ENCODE measurements around the gene PNMA8B.
A peak's percentile ranks its signal among the peaks of the same experiment; 100 is the strongest.
"Not testable (repeated sequence)": the region's sequence is repeated elsewhere in the genome, so short reads cannot be mapped to it uniquely, and the experiment has no call there.

PNMA8B gene

GRCh38 chr19:46514589-46515289 lies 19.1 kb upstream of the PNMA8B start:
- no peak for DNase-seq (ENCODE audit: low spot score)

DNA sequence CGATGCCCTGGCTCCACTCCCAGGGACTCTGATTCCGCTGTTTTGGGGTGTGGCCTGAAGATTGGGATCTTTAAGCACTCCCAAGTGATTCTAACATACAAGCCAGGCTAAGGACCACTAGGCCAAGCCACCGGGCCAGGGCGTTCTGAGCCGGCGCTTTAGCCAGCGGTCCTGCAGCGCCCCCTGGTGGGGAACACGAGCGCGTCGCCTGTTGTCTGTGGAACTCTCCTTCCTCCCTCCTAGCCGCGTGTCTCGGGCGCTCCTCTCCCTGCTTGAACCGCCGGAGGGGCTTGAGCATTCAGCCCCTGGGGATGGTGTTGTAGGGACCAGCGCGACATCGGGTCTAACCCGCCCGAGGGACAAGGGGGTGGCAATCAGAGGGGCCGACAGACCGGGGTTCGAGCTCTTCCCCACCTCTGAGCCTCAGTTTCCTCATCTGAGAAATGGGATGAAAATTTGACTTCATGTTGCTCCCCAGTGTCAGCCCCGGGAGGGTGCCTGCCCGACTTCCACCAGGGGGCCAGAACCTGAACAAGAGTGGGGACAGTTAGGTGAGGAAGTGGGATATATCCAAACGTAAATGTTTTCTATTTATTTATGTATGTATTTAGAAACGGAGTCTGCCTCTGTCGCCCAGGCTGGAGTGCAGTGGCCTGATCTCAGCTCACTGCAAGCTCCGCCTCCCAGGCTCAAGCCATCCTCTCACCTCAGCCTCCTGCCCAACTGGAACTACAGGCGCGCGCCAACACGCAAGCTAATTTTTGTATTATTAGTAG lies 18.0 kb upstream of the PNMA8B start:
- peak; percentile 66 for DNase-seq (ENCODE audit: low spot score)

GRCh38 chr19:46511237-46511636 lies 15.6 kb upstream of the PNMA8B start:
- DNase-seq (ENCODE audit: low spot score), result no peak

GRCh38 chr19:46508206-46508605 lies 12.5 kb upstream of the PNMA8B start:
- DNase-seq (ENCODE audit: low spot score), result no peak

- no peak for DNase-seq (ENCODE audit: low spot score)
These were observed 8.3 kb upstream of the PNMA8B start for GRCh38 chr19:46503848-46504453.

GRCh38 chr19:46502891-46503290 lies 7.2 kb upstream of the PNMA8B start:
- DNase-seq (ENCODE audit: low spot score), result no peak

GRCh38 chr19:46499692-46500091 lies 4.0 kb upstream of the PNMA8B start:
- peak; percentile 64 for DNase-seq (ENCODE audit: low spot score)

DNA sequence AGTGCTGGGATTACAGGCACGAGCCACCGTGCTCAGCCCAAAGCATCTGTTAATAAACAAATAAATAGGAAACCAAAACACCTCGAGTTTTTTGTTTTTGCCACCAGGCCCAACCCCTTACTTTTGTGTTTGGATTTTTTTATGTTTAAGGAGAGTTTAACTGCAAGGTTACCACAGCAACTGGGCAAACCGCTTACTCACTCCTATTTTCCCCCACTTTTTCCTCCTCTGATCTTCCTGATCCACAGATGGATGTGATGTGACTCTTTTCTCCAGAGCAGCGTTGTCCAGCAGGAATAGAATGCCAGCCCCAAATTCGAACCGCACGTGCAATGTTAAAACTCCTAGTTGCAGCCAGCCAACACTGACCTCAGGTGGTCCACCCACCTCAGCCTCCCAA lies 2.1 kb upstream of the PNMA8B start:
- DNase-seq (ENCODE audit: low spot score), result peak; percentile 28

DNA sequence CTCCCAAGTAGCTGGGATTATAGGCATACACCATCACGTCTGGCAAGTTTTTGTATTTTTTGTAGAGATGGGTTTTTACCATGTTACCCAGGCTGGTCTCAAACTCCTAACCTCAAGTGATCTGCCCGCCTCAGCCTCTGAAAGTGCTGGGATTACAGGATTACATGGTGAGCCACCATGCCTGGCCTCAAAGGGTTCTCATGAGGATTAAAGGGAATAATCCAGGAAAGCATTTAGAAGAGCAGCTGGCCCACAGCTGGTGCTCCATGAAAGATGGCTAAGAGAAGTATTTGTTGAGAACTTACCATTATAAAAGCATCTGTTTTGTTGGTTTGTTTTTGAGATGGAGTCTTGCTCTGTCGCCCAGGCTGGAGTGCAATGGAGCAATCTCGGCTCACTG lies 1.2 kb upstream of the PNMA8B start:
- DNase-seq (ENCODE audit: low spot score), result not testable (repeated sequence)

DNA sequence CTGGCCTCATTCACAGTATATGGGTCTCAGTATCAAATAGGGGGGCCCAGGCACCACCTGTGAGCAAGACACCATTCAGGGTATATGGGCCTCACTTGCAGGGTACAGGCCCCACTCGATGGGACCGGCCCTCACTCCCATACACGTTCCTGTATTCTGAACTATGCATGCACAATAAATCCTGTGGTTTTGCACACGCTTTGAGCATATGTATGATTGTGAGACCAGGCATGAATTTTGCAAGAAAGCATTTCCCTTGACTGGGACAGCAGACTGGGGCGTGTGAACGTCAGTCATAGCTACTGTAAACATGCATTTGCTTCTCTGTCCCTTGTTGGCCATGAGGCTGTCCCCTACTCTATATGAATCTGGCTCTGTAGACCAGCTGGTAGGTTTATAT lies 637 bp upstream of the PNMA8B start:
- no peak for DNase-seq (ENCODE audit: low spot score)

DNA sequence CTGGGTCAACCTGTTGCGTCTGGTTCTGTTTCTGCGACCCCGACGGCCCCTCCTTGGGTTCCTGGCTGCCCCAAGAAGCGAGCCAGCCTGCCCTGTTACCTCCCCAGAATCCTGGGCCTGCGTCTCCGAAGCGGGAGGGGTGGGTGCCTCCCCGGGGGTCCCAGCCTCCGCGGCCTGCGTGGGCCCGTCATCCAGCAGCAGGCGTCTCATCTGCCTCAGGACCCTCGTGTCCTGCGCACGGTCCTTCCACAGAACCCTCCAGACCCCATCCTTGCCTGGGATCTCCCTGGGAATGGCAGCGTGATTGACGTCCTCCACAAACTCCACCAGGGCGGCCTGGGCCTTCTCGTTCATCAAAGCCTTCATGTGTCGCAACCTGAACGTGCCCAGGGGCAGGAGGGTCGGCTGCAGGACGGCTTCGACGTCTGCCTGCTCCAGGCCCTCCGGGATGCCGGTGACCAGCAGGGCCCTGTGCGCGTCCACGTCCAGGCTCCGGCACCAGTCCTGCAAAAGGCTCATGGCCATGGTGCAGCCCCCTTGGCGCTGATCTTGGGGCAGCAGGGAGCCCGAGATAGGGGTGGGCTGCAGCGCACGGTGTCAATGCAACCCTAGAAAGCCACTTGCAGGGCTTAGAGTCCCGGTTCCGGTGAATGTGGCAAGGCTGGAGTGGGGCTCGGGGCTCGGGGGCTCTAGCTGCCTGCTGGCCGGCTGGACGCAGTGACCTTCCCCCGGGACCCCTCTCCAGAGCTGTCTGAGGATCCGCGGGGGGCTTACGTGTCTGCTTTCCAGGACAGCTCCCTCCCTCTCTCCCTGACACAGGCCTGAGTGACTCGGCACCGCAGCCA lies 504 bp downstream of the PNMA8B start:
- no peak for DNase-seq (ENCODE audit: low spot score)

DNA sequence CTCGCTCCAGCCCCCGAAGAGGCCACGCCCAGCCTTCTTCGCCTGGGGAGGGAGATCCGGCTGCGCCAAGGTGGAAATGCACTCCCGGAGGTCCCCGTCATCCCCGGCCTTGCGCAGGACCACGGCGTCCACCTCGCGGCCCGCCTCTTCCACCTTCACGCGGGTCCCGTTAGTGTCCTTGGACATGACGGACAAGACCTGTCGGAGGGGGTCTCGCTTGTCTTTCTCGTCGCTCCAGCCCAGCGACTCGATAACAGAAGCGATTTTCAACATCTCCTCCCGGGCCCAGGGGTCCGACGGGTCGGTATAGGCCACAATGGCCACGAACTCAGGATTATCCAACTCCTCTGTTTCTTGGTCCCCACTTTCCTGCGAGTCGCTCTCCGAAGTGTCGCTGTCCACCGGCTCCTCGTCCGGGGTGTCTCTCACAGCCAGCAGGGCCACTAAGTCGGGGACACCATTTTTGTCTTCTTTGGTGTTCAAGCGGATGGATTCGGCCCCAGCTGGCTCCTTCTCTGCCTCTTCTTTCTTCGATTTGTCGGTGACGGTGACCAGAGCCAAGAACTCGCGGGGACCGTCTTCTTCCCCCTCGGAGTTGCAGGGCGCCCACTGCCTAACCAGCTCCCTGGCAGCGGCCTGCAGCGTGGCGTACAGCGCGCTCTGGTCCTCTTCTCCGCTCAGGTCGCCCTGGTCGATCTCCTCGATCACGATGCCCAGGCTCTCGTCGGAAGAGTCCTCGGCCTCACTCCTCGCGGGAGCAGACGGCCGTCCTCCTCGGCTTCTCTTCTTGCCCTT lies 1.3 kb downstream of the PNMA8B start:
- no peak for DNase-seq (ENCODE audit: low spot score)

DNA sequence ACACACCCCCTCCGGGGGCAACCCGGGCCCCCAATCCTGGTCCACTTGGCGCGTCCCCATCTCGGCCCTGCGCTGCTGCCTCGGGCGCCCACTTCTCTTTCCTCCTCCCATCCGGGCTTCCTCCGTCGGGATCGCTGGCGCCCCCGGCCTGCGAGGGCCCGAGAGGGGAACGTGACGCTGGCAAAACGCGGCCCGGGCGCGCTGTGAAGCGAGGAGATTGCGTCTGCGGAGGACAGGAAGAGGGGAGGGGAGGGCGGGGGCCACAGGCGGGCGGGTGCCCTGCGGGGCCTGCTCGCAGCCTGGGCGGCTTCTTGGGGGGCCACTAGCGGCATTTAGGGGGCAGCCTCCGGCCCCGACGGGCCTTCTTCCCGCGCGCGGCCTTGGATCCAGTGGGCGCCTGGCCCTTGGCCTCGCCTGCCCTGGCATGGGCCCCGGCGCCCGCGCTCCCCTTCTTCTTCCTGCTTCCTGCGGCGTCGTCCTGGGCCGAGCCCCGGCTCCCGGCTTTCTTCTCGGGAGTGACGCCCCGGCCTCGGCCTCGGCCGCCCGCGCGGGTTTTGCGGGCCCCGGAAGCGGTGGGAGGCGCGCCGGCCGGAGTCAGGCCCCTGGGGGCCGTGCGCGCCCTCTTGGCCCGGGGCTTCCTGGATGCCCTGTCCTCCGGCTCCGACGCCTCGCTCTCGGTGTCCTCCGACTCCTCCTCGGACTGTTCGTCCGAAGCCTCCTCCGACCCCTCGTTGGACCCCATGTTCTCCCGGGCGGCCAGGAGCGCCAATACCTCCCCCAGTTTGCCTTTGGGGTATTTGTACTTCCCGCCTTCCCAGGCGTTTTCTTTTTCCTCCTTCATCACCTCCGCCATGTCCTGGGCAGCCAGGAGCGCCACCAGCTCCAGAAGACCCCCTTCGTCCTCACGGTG lies 2.2 kb downstream of the PNMA8B start:
- DNase-seq (ENCODE audit: low spot score), result no peak

DNA sequence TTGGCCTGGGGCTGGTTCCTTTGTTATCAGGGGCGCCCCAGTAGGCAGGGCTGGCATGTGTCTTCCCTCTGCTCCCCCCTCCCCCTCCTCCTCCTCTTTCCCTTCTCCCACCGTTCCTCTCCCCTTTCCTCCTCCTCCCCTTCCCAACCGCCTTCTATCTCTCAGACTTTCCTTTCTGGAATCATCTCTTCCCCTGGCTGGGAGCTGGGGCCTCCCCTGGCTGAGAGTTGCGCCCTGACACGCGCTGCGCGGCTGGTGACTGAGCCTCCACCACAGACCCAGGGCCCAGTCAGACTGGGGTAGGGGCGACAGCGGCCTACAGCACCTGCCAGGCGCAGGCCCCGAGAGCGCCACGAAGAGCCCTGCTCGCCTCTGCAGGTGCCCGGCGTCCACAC lies 2.8 kb downstream of the PNMA8B start:
- no peak for DNase-seq (ENCODE audit: low spot score)

GRCh38 chr19:46491975-46492682 lies 3.5 kb downstream of the PNMA8B start:
- DNase-seq (ENCODE audit: low spot score), result no peak

GRCh38 chr19:46490774-46491173 lies 4.9 kb downstream of the PNMA8B start:
- no peak for DNase-seq (ENCODE audit: low spot score)

DNA sequence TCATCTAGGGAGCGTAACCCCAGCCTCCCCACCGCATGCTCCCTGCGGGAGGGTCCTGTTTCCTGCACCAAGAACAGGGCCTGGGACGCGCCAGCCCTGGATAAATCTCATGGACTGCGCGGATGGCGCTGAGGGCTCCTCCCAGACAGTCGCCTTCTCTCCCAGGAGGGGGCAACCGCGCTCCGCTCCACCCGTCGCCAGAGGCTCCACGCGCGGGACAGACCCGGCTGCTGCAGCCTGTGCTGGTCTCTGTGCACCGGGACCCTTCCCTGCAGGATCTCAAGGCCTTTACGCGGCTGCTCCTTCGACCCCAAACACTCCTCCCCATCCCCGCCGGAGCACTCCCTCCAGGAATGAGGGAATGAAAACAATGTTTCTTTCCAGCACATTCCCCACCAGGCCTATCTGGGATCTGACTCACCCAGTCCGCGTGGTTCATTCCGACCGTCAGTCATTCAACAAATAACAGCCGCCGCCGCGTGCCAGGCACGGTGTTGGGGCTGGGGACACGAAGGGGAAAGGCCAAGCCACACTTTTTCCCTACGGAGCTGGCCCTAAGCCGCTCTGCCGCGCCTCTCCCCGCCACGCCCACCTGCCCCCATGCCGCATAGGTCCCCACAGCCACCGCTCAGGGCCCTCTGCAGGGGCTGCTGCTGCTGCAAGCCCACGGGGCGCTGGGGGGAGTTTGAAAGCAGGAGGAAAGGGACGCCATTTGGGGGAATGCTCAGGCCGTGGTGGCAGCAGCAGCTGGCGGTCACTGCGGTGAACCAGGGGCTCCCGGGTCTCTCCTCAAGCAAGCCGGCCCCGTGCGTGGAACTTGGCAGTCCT lies 6.0 kb downstream of the PNMA8B start:
- peak; percentile 46 for DNase-seq (ENCODE audit: low spot score)

- DNase-seq (ENCODE audit: low spot score), result no peak
These were observed 7.1 kb downstream of the PNMA8B start for GRCh38 chr19:46488551-46488950.

Measured in kidney tubule cell (primary cell).